Stimulated activated naive CD8-positive, alpha-beta T cell treated with anti-CD3 and anti-CD28 coated beads, Interleukin-15, Interleukin-2, amounts not matched to agents 100 ng/mL and 50 ng/mL, for 24 hours (primary cell): ENCODE results near the gene ZRANB1.
"Not testable (repeated sequence)": the region's sequence is repeated elsewhere in the genome, so short reads cannot be mapped to it uniquely, and the experiment has no call there.

Source experiments
- H3K27ac Mint-ChIP-seq: one replicate; pipeline ENCODE4 v1.8.0; 2021; ENCODE audit warnings: mild to moderate bottlenecking, mixed read lengths
- H3K27me3 Mint-ChIP-seq: one replicate; pipeline ENCODE4 v1.8.0; 2021; ENCODE audit warnings: mixed read lengths
- H3K36me3 Mint-ChIP-seq: one replicate; pipeline ENCODE4 v1.8.0; 2021; ENCODE audit warnings: low read depth, mixed read lengths
- H3K4me1 Mint-ChIP-seq: one replicate; pipeline ENCODE4 v1.8.0; 2021; ENCODE audit warnings: low read depth, mixed read lengths
- H3K4me3 Mint-ChIP-seq: one replicate; pipeline ENCODE4 v1.8.0; 2021; ENCODE audit warnings: mild to moderate bottlenecking, mixed read lengths
- H3K9me3 Mint-ChIP-seq: one replicate; pipeline ENCODE4 v1.8.0; 2021; ENCODE audit warnings: mixed read lengths

The ZRANB1 gene

GRCh38 chr10:124941823-124942222 lies at the start of gene ZRANB1:
Gene ZRANB1 (plus strand): TSS chr10:124942123. CDS start chr10:124942494, 371 bp downstream.
- Mint-ChIP-seq H3K9me3 (no peaks in the 10 kb centered on the region), H3K4me1 (peaks cover 52% of the 10 kb centered on the region), H3K36me3 (peaks cover 25% of the 10 kb centered on the region), H3K4me3 (no peak within 1 kb of the TSS), H3K27ac (no peak within 1 kb of the TSS), H3K27me3 (no peaks in the 10 kb centered on the region)

DNA sequence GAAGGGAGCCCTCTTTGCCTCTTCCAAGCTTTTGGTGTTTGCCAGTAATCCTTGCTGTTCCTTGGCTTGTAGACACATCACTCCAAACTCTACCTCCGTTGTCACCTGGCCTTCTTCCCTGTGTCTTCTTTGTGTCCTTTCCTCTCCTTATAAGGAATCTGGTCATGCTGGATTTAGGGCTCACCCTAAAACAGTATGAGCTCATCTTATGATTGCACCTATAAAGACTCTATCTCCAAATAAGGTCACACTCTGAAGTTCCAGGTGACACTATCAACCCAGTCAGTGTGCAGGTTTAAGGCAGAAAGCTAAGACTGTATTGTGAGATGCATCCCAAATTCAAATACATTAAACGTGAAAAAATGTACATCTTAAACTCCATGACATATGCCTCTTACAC lies 49.0 kb upstream of the ZRANB1 start:
- no peaks in the 10 kb centered on the region for H3K9me3 Mint-ChIP-seq
- no peaks in the 10 kb centered on the region for H3K4me1 Mint-ChIP-seq
- peaks cover 4% of the 10 kb centered on the region for H3K27me3 Mint-ChIP-seq
- no peak overlapping the region for H3K27ac Mint-ChIP-seq
- no peak overlapping the region for H3K4me3 Mint-ChIP-seq
- H3K36me3 Mint-ChIP-seq, result no peaks in the 10 kb centered on the region

GRCh38 chr10:124894569-124895215 lies 47.2 kb upstream of the ZRANB1 start:
- no peak overlapping the region for H3K27ac Mint-ChIP-seq
- H3K4me3 Mint-ChIP-seq, result no peak overlapping the region
- H3K27me3 Mint-ChIP-seq, result peaks cover 4% of the 10 kb centered on the region
- no peaks in the 10 kb centered on the region for H3K9me3 Mint-ChIP-seq
- H3K36me3 Mint-ChIP-seq, result no peaks in the 10 kb centered on the region
- no peaks in the 10 kb centered on the region for H3K4me1 Mint-ChIP-seq

DNA sequence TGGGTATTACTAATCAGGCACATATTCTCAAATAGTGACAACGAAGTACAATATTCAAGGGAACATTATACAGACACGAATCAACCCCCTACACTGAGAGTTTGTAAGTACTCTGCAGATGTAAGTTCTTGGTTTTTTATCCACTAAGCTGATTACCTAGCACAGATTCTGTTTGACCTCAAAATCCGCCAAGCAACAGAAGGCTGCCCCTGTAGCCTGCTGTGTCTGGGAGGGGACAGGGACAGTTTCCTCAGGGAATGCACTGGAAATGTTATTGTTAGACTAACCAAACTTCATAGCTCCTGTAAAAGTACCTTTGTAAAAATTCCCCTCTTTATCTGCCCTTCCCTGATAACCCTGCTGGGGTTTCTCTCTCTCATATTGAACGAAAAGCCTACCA lies 45.2 kb upstream of the ZRANB1 start:
- Mint-ChIP-seq H3K36me3 (no peaks in the 10 kb centered on the region), H3K27me3 (peaks cover 7% of the 10 kb centered on the region), H3K4me3 (no peak overlapping the region), H3K27ac (no peak overlapping the region), H3K9me3 (no peaks in the 10 kb centered on the region), H3K4me1 (no peaks in the 10 kb centered on the region)

- no peak overlapping the region for H3K27ac Mint-ChIP-seq
- H3K9me3 Mint-ChIP-seq, result no peaks in the 10 kb centered on the region
- peaks cover 8% of the 10 kb centered on the region for H3K27me3 Mint-ChIP-seq
- H3K4me1 Mint-ChIP-seq, result no peaks in the 10 kb centered on the region
- no peak overlapping the region for H3K4me3 Mint-ChIP-seq
- no peaks in the 10 kb centered on the region for H3K36me3 Mint-ChIP-seq
Observed at GRCh38 chr10:124898471-124898870, 43.5 kb upstream of the ZRANB1 start.

DNA sequence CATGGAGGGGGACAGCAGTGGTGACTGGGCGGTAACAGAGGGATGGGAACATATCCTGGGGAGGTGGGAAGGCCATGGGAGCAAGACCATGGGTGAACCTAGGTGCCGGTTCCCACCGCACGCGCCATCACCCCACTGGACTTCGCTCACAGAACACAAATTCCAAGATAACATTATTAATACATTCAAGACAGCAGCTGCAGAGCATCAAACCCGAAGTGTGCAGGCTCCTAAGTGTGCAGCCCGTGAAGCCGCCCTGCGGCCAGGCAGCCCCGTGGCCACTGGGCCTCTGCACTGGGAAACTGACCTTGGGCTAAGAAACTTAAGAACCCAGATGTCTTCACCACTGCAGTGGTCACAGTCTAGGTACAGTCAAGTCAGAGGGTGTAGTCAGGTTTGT lies 42.8 kb upstream of the ZRANB1 start:
- Mint-ChIP-seq H3K27me3 (peaks cover 8% of the 10 kb centered on the region), H3K4me1 (no peaks in the 10 kb centered on the region), H3K9me3 (no peaks in the 10 kb centered on the region), H3K27ac (no peak overlapping the region), H3K36me3 (no peaks in the 10 kb centered on the region), H3K4me3 (no peak overlapping the region)

GRCh38 chr10:124902462-124902861 lies 39.5 kb upstream of the ZRANB1 start:
- Mint-ChIP-seq H3K27ac (no peak overlapping the region), H3K27me3 (peaks cover 8% of the 10 kb centered on the region)

GRCh38 chr10:124903111-124903510 lies 38.8 kb upstream of the ZRANB1 start:
- no peaks in the 10 kb centered on the region for H3K36me3 Mint-ChIP-seq

More at GRCh38 chr10:124902462-124902861, 39.5 kb upstream of the ZRANB1 start:
- H3K36me3 Mint-ChIP-seq, result no peaks in the 10 kb centered on the region
- H3K9me3 Mint-ChIP-seq, result no peaks in the 10 kb centered on the region
- H3K4me1 Mint-ChIP-seq, result no peaks in the 10 kb centered on the region
- H3K4me3 Mint-ChIP-seq, result no peak overlapping the region

GRCh38 chr10:124904796-124905195 lies 37.1 kb upstream of the ZRANB1 start:
- Mint-ChIP-seq H3K27me3 (peaks cover 5% of the 10 kb centered on the region), H3K36me3 (no peaks in the 10 kb centered on the region), H3K4me3 (no peak overlapping the region), H3K4me1 (no peaks in the 10 kb centered on the region), H3K9me3 (no peaks in the 10 kb centered on the region), H3K27ac (no peak overlapping the region)

More at GRCh38 chr10:124903111-124903510, 38.8 kb upstream of the ZRANB1 start:
- no peak overlapping the region for H3K27ac Mint-ChIP-seq
- no peaks in the 10 kb centered on the region for H3K9me3 Mint-ChIP-seq
- H3K4me1 Mint-ChIP-seq, result no peaks in the 10 kb centered on the region
- peaks cover 5% of the 10 kb centered on the region for H3K27me3 Mint-ChIP-seq
- H3K4me3 Mint-ChIP-seq, result no peak overlapping the region

DNA sequence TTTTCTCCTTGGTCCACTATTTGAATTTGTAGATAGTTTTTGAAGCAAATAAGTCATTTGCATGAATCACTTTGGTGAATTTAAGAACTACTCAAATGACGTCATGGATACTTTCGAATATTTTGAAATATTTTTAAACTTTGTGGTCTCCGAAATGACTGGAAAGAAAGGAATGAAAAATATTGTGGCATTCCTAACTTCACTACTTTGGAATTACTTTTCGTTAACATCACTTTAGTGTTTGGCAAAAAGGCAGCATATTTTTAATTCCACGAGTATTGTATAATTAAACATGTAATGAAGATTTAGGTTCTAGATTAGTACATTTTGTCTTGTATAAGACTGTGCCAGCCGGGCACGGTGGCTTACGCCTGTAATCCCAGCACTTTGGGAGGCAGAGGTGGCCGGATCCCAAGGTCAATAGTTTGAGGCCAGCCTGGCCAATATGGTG lies 35.3 kb upstream of the ZRANB1 start:
- Mint-ChIP-seq H3K27me3 (peaks cover 12% of the 10 kb centered on the region), H3K9me3 (no peaks in the 10 kb centered on the region), H3K4me3 (no peak overlapping the region), H3K4me1 (peaks cover under 1% of the 10 kb centered on the region), H3K27ac (no peak overlapping the region), H3K36me3 (no peaks in the 10 kb centered on the region)

DNA sequence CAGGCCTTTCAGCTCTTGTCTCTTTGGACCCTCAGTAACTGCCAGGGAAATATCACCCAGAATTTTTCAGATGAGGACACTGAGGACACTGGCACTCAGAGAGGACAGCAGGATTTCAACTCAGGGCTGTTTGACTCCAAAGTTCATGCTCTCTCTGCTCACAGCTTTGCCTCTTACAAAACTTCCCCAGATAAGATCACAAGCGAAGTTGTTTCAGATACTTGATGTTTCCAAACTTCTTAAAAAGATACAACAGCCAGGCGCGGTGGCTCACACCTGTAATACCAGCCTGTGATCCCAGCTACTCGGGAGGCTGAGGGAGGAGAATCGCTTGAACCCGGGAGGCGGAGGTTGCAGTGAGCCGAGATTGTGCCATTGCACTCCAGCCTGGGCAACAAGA lies 32.4 kb upstream of the ZRANB1 start:
- no peaks in the 10 kb centered on the region for H3K9me3 Mint-ChIP-seq
- peaks cover 14% of the 10 kb centered on the region for H3K27me3 Mint-ChIP-seq
- no peaks in the 10 kb centered on the region for H3K36me3 Mint-ChIP-seq
- no peak overlapping the region for H3K4me3 Mint-ChIP-seq
- no peak overlapping the region for H3K27ac Mint-ChIP-seq
- H3K4me1 Mint-ChIP-seq, result peaks cover 7% of the 10 kb centered on the region

- no peak overlapping the region for H3K27ac Mint-ChIP-seq
- no peak overlapping the region for H3K4me3 Mint-ChIP-seq
- H3K36me3 Mint-ChIP-seq, result no peaks in the 10 kb centered on the region
- H3K4me1 Mint-ChIP-seq, result peaks cover 16% of the 10 kb centered on the region
- peaks cover 14% of the 10 kb centered on the region for H3K27me3 Mint-ChIP-seq
- no peaks in the 10 kb centered on the region for H3K9me3 Mint-ChIP-seq
Observed at GRCh38 chr10:124911124-124912067, 30.5 kb upstream of the ZRANB1 start.

GRCh38 chr10:124912101-124912886 lies 29.6 kb upstream of the ZRANB1 start:
- H3K36me3 Mint-ChIP-seq, result no peaks in the 10 kb centered on the region
- no peak overlapping the region for H3K4me3 Mint-ChIP-seq
- H3K9me3 Mint-ChIP-seq, result no peaks in the 10 kb centered on the region
- peaks cover 16% of the 10 kb centered on the region for H3K4me1 Mint-ChIP-seq
- H3K27me3 Mint-ChIP-seq, result peaks cover 14% of the 10 kb centered on the region
- no peak overlapping the region for H3K27ac Mint-ChIP-seq

- Mint-ChIP-seq H3K36me3 (no peaks in the 10 kb centered on the region), H3K4me3 (no peak overlapping the region), H3K27me3 (peaks cover 14% of the 10 kb centered on the region), H3K27ac (no peak overlapping the region), H3K4me1 (peaks cover 24% of the 10 kb centered on the region), H3K9me3 (no peaks in the 10 kb centered on the region)
Observed at GRCh38 chr10:124913167-124913566, 28.8 kb upstream of the ZRANB1 start.

GRCh38 chr10:124914398-124914797 lies 27.5 kb upstream of the ZRANB1 start:
- H3K4me3 Mint-ChIP-seq, result not testable (repeated sequence)

More at GRCh38 chr10:124914398-124914797, 27.5 kb upstream of the ZRANB1 start:
- peaks cover 14% of the 10 kb centered on the region for H3K27me3 Mint-ChIP-seq
- not testable (repeated sequence) for H3K36me3 Mint-ChIP-seq, H3K9me3 Mint-ChIP-seq, H3K27ac Mint-ChIP-seq
- H3K4me1 Mint-ChIP-seq, result peaks cover 33% of the 10 kb centered on the region
